Mesenchymal stem cell (in vitro differentiated cells and primary cell): ENCODE results near the gene THPO.
A peak's percentile ranks its signal among the peaks of the same experiment; 100 is the strongest.

Source experiments
- DNase-seq: peaks from one replicate; pipeline ENCODE4 v3.0.0-alpha.2; 2013
- H2AFZ ChIP-seq: one replicate; pipeline ENCODE4 v1.6.1; 2013; ENCODE audit warnings: low read depth, mild to moderate bottlenecking, control low read depth, inconsistent platforms, low read length, moderate library complexity
- H2AK5ac ChIP-seq: 2 replicates; pipeline ENCODE4 v1.6.1; 2013; ENCODE audit warnings: low read length, moderate library complexity, mild to moderate bottlenecking, inconsistent platforms; ENCODE audit not compliant: severe bottlenecking
- H2BK120ac ChIP-seq: one replicate; pipeline ENCODE4 v1.6.1; 2013; ENCODE audit warnings: low read depth, mild to moderate bottlenecking, inconsistent platforms, low read length, moderate library complexity
- H2BK12ac ChIP-seq, 2 experiments: one replicate each; pipeline ENCODE4 v1.6.1; 2013; ENCODE audit warnings: inconsistent platforms in 2 of 2, low read length in 2 of 2, mild to moderate bottlenecking in 2 of 2, moderate library complexity in 2 of 2, control low read depth in 1 of 2
- H2BK15ac ChIP-seq: one replicate; pipeline ENCODE4 v1.6.1; 2013; ENCODE audit warnings: mild to moderate bottlenecking, low read depth, inconsistent platforms; ENCODE audit not compliant: poor library complexity, severe bottlenecking
- H2BK5ac ChIP-seq: 2 replicates; pipeline ENCODE4 v1.6.1; 2013; ENCODE audit warnings: low read depth, mild to moderate bottlenecking, low read length, control low read depth, inconsistent platforms; ENCODE audit not compliant: poor library complexity, severe bottlenecking
- H3K14ac ChIP-seq, 2 experiments: one replicate each; pipeline ENCODE4 v1.6.1; 2013; ENCODE audit warnings: inconsistent platforms in 2 of 2, low read length in 2 of 2, control low read depth in 1 of 2, mild to moderate bottlenecking in 1 of 2, moderate library complexity in 1 of 2
- H3K18ac ChIP-seq, 2 experiments: one replicate each; pipeline ENCODE4 v1.6.1; 2013; ENCODE audit warnings: inconsistent platforms in 2 of 2, low read length in 2 of 2, control low read depth in 1 of 2, low read depth in 1 of 2, mild to moderate bottlenecking in 1 of 2
- H3K23ac ChIP-seq, 2 experiments: one replicate each; pipeline ENCODE4 v1.6.1; 2013; ENCODE audit warnings: inconsistent platforms in 2 of 2, low read length in 2 of 2, mild to moderate bottlenecking in 2 of 2, moderate library complexity in 2 of 2, control low read depth in 1 of 2
- H3K27ac ChIP-seq: 2 replicates; pipeline ENCODE4 v1.5.1; 2013; ENCODE audit warnings: mild to moderate bottlenecking, moderate library complexity, low read length, control low read depth, inconsistent platforms; ENCODE audit not compliant: poor library complexity, severe bottlenecking
- H3K27me3 ChIP-seq, 2 experiments: 2 replicates each; pipeline versions ENCODE4 v1.6.1 to v1.7.0; 2013; ENCODE audit warnings: low read length in 2 of 2, mild to moderate bottlenecking in 2 of 2, moderate library complexity in 2 of 2, control low read depth in 1 of 2, inconsistent platforms in 1 of 2; ENCODE audit not compliant: control insufficient read depth in 1 of 2, insufficient read depth in 1 of 2
- H3K36me3 ChIP-seq, 2 experiments: 2 replicates each; pipeline versions ENCODE4 v1.6.1 to v1.7.0; 2013; ENCODE audit warnings: low read length in 2 of 2, control low read depth in 1 of 2, inconsistent platforms in 1 of 2, low read depth in 1 of 2, mild to moderate bottlenecking in 1 of 2; ENCODE audit not compliant: insufficient read depth in 2 of 2, control insufficient read depth in 1 of 2
- H3K4ac ChIP-seq, 2 experiments: one replicate each; pipeline ENCODE4 v1.6.1; 2013; ENCODE audit warnings: inconsistent platforms in 2 of 2, low read length in 2 of 2, mild to moderate bottlenecking in 2 of 2, moderate library complexity in 2 of 2, control low read depth in 1 of 2, low read depth in 1 of 2
- H3K4me1 ChIP-seq: 2 replicates; pipeline ENCODE4 v1.6.1; 2013; ENCODE audit warnings: low read depth, low read length, control low read depth; ENCODE audit not compliant: control insufficient read depth, insufficient read depth
- H3K4me2 ChIP-seq: 2 replicates; pipeline ENCODE4 v1.6.1; 2013; ENCODE audit warnings: low read length, mild to moderate bottlenecking, inconsistent platforms; ENCODE audit not compliant: poor library complexity, severe bottlenecking
- H3K4me3 ChIP-seq, 2 experiments: 2 replicates each; pipeline versions ENCODE4 v1.5.1 to v1.7.0; 2013; ENCODE audit warnings: low read length in 2 of 2, mild to moderate bottlenecking in 2 of 2, control low read depth in 1 of 2, low read depth in 1 of 2; ENCODE audit not compliant: insufficient read depth in 1 of 2
- H3K79me1 ChIP-seq: replicated peaks from 2 replicates; pipeline ENCODE4 v1.6.1; 2013; ENCODE audit warnings: mild to moderate bottlenecking, control low read depth, low read length, inconsistent platforms; ENCODE audit not compliant: poor library complexity, severe bottlenecking
- H3K9ac ChIP-seq: 2 replicates; pipeline ENCODE4 v1.7.0; 2013; ENCODE audit warnings: mild to moderate bottlenecking, low read length, moderate library complexity
- H3K9me3 ChIP-seq: 2 replicates; pipeline ENCODE4 v1.7.0; 2013; ENCODE audit warnings: mild to moderate bottlenecking, low read length; ENCODE audit not compliant: control insufficient read depth
- H4K8ac ChIP-seq: one replicate; pipeline ENCODE4 v1.6.1; 2013; ENCODE audit warnings: inconsistent platforms, mild to moderate bottlenecking, low read length, moderate library complexity
- H4K91ac ChIP-seq: one replicate; pipeline ENCODE4 v1.6.1; 2013; ENCODE audit warnings: mild to moderate bottlenecking, low read length, inconsistent platforms
- WGBS: methylation state at CpG from one replicate; pipeline ENCODE4 v1.1.7; 2013; ENCODE audit warnings: mixed read lengths; 5-methylcytosine and 5-hydroxymethylcytosine counted together

THPO gene

GRCh38 chr3:184354121-184354728 lies 23.8 kb downstream of the THPO start:
- no peak overlapping the region for H2AK5ac ChIP-seq
- 70% methylated on average over 18 of the region's 18 CpGs for WGBS
- no peak overlapping the region for H3K14ac ChIP-seq
- H3K4me1 ChIP-seq = peaks cover 24% of the 10 kb centered on the region
- H3K4me2 ChIP-seq = no peak overlapping the region
- no peak overlapping the region for H3K27ac ChIP-seq
- peak overlapping the region; percentile 45 for H4K8ac ChIP-seq
- H3K9me3 ChIP-seq = no peaks in the 10 kb centered on the region
- no peak overlapping the region for H4K91ac ChIP-seq
- no peak overlapping the region for H3K23ac ChIP-seq
- no peak overlapping the region for H2BK120ac ChIP-seq
- no peak overlapping the region for H3K4ac ChIP-seq
- H3K36me3 ChIP-seq = peaks cover 36 to 68% of the 10 kb centered on the region in 2 experiments
- no peak overlapping the region for H3K4me3 ChIP-seq
- no peaks in the 10 kb centered on the region for H3K27me3 ChIP-seq
- H2BK15ac ChIP-seq = no peak overlapping the region
- no peak overlapping the region for H2BK5ac ChIP-seq
- H2BK12ac ChIP-seq = no peak overlapping the region
- no peak overlapping the region for H3K9ac ChIP-seq
- peaks cover 8% of the 10 kb centered on the region for H3K79me1 ChIP-seq
- no peak overlapping the region for H3K18ac ChIP-seq
- H2AFZ ChIP-seq = no peak overlapping the region
- peak; percentile 37 for DNase-seq

- H4K8ac ChIP-seq = no peak overlapping the region
- H2BK120ac ChIP-seq = no peak overlapping the region
- no peaks in the 10 kb centered on the region for H3K9me3 ChIP-seq
- H3K27me3 ChIP-seq = no peaks in the 10 kb centered on the region
- H3K4ac ChIP-seq = no peak overlapping the region
- H3K36me3 ChIP-seq = peaks cover 36 to 64% of the 10 kb centered on the region in 2 experiments
- H3K79me1 ChIP-seq = peaks cover 3% of the 10 kb centered on the region
- H3K4me3 ChIP-seq = no peak overlapping the region
- peaks cover 29% of the 10 kb centered on the region for H3K4me1 ChIP-seq
- H3K18ac ChIP-seq = no peak overlapping the region
- H3K27ac ChIP-seq = no peak overlapping the region
- no peak overlapping the region for H2AK5ac ChIP-seq
- no peak overlapping the region for H2BK5ac ChIP-seq
- H3K14ac ChIP-seq = no peak overlapping the region
- no peak overlapping the region for H2BK15ac ChIP-seq
- DNase-seq = no peak
- 98% methylated on average over 11 of the region's 11 CpGs for WGBS
- H3K23ac ChIP-seq = no peak overlapping the region
- no peak overlapping the region for H2AFZ ChIP-seq
- H4K91ac ChIP-seq = no peak overlapping the region
- no peak overlapping the region for H3K4me2 ChIP-seq
- H3K9ac ChIP-seq = no peak overlapping the region
- H2BK12ac ChIP-seq = no peak overlapping the region
Measured at GRCh38 chr3:184353546-184353941, 24.5 kb downstream of the THPO start.

- Histone ChIP-seq H3K4me3 (no peak overlapping the region), H2BK120ac (no peak overlapping the region), H3K27me3 (no peaks in the 10 kb centered on the region), H4K8ac (no peak overlapping the region), H2BK15ac (no peak overlapping the region), H3K79me1 (peaks cover 3% of the 10 kb centered on the region), H3K36me3 (peaks cover 33 to 59% of the 10 kb centered on the region in 2 experiments), H3K27ac (no peak overlapping the region), H2BK12ac (no peak overlapping the region), H2BK5ac (no peak overlapping the region), H3K9ac (no peak overlapping the region), H4K91ac (no peak overlapping the region), H3K18ac (no peak overlapping the region), H3K4me1 (peaks cover 32% of the 10 kb centered on the region), H3K4ac (no peak overlapping the region), H3K9me3 (no peaks in the 10 kb centered on the region), H3K23ac (no peak overlapping the region), H3K14ac (no peak overlapping the region), H3K4me2 (no peak overlapping the region), H2AFZ (no peak overlapping the region), H2AK5ac (no peak overlapping the region)
- DNase-seq = no peak
- whole genome bisulfite sequencing = 93% methylated on average over 10 of the region's 11 CpGs
Measured at GRCh38 chr3:184352897-184353545, 25.0 kb downstream of the THPO start.

GRCh38 chr3:184352149-184352785 lies 25.7 kb downstream of the THPO start:
- Histone ChIP-seq H3K9ac (no peak overlapping the region), H2AK5ac (peak overlapping the region; percentile 47), H4K91ac (no peak overlapping the region), H3K4me3 (no peak overlapping the region), H3K23ac (no peak overlapping the region), H3K18ac (no peak overlapping the region), H4K8ac (no peak overlapping the region), H2AFZ (no peak overlapping the region), H3K27me3 (no peaks in the 10 kb centered on the region), H2BK12ac (no peak overlapping the region), H2BK120ac (no peak overlapping the region), H2BK15ac (no peak overlapping the region), H3K4ac (no peak overlapping the region), H2BK5ac (no peak overlapping the region), H3K79me1 (peaks cover 3% of the 10 kb centered on the region), H3K4me1 (peaks cover 36% of the 10 kb centered on the region), H3K4me2 (no peak overlapping the region), H3K36me3 (peaks cover 26 to 52% of the 10 kb centered on the region in 2 experiments), H3K9me3 (no peaks in the 10 kb centered on the region), H3K27ac (no peak overlapping the region), H3K14ac (no peak overlapping the region)
- DNase-seq = no peak
- WGBS = 94% methylated on average over 15 of the region's 15 CpGs
